ENCODE measurements around the gene PIEZO2.

PIEZO2 gene

GRCh38 chr18:10877987-10878386 is 271.4 kb downstream of the PIEZO2 start:
- no peak for DNase-seq (ENCODE audit: low read depth in 1 of 2, low spot score in 1 of 2)
- TF ChIP-seq SPI1 (IDR thresholded peaks at IDR 0.05; ENCODE audit: borderline replicate concordance, low read depth), result no peak
- no peak for TF ChIP-seq CTCF (IDR thresholded peaks at IDR 0.05; ENCODE audit: insufficient read depth, low read length)
- TF ChIP-seq GABPA (IDR thresholded peaks at IDR 0.05; ENCODE audit: low read depth), result no peak
- Histone ChIP-seq H3K4me3 (replicated peaks; ENCODE audit: insufficient read depth, low read length) (no peak overlapping the region), H3K27me3 (ENCODE audit: insufficient read depth, poor library complexity, severe bottlenecking) (peaks cover 4% of the 10 kb centered on the region), H3K27ac (replicated peaks) (no peak overlapping the region)

GRCh38 chr18:10875811-10876210 is 273.6 kb downstream of the PIEZO2 start:
- no peak overlapping the region for H3K27ac ChIP-seq (replicated peaks)
- TF ChIP-seq REST (IDR thresholded peaks at IDR 0.05; ENCODE audit: insufficient replicate concordance, low read depth) (no peak), SPI1 (IDR thresholded peaks at IDR 0.05; ENCODE audit: borderline replicate concordance, low read depth) (no peak)
- H3K4me3 ChIP-seq (replicated peaks; ENCODE audit: insufficient read depth, low read length), result no peak overlapping the region
- no peak for DNase-seq (ENCODE audit: low read depth in 1 of 2, low spot score in 1 of 2)
- peaks cover 2% of the 10 kb centered on the region for H3K27me3 ChIP-seq (ENCODE audit: insufficient read depth, poor library complexity, severe bottlenecking)

GRCh38 chr18:10872304-10872703 is 277.1 kb downstream of the PIEZO2 start:
- no peaks in the 10 kb centered on the region for H3K27me3 ChIP-seq (ENCODE audit: insufficient read depth, poor library complexity, severe bottlenecking)
- no peak for TF ChIP-seq REST (IDR thresholded peaks at IDR 0.05; ENCODE audit: insufficient replicate concordance, low read depth)
- no peak for TF ChIP-seq GABPA (IDR thresholded peaks at IDR 0.05; ENCODE audit: low read depth)
- TF ChIP-seq POLR2AphosphoS5 (IDR thresholded peaks at IDR 0.05; ENCODE audit: low read depth), result no peak
- TF ChIP-seq CTCF (IDR thresholded peaks at IDR 0.05; ENCODE audit: insufficient read depth, low read length), result no peak
- TF ChIP-seq SPI1 (IDR thresholded peaks at IDR 0.05; ENCODE audit: borderline replicate concordance, low read depth), result no peak
- no peak overlapping the region for H3K4me3 ChIP-seq (replicated peaks; ENCODE audit: insufficient read depth, low read length)
- H3K27ac ChIP-seq (replicated peaks), result no peak overlapping the region
- no peak for DNase-seq (ENCODE audit: low read depth in 1 of 2, low spot score in 1 of 2)

GRCh38 chr18:10864722-10865121 is 284.6 kb downstream of the PIEZO2 start:
- H3K27ac ChIP-seq (replicated peaks), result no peak overlapping the region
- H3K27me3 ChIP-seq (ENCODE audit: insufficient read depth, poor library complexity, severe bottlenecking), result peaks cover 9% of the 10 kb centered on the region
- DNase-seq (ENCODE audit: low read depth in 1 of 2, low spot score in 1 of 2), result no peak
- H3K4me3 ChIP-seq (replicated peaks; ENCODE audit: insufficient read depth, low read length), result no peak overlapping the region
- TF ChIP-seq REST (IDR thresholded peaks at IDR 0.05; ENCODE audit: insufficient replicate concordance, low read depth) (no peak), CTCF (IDR thresholded peaks at IDR 0.05; ENCODE audit: insufficient read depth, low read length) (no peak), GABPA (IDR thresholded peaks at IDR 0.05; ENCODE audit: low read depth) (no peak), SPI1 (IDR thresholded peaks at IDR 0.05; ENCODE audit: borderline replicate concordance, low read depth) (no peak), POLR2AphosphoS5 (IDR thresholded peaks at IDR 0.05; ENCODE audit: low read depth) (no peak)
